D721Med (cell line): Measurements from ENCODE around the gene DNAH14.
A peak's percentile ranks its signal among the peaks of the same experiment; 100 is the strongest.

Experiments used
- DNase-seq: peaks from one replicate; pipeline ENCODE4 v3.0.0; 2011; ENCODE audit warnings: low spot score; ENCODE audit not compliant: insufficient read length
- FAIRE-seq: peaks from 2 replicates; lab custom pipeline; 2011; peaks lifted over from hg19 to GRCh38; lab: Jason Lieb, UNC
- CTCF ChIP-seq: IDR thresholded peaks from 2 replicates; pipeline ENCODE4 v1.5.1; 2012; ENCODE audit warnings: mild to moderate bottlenecking, control low read depth; ENCODE audit not compliant: insufficient read depth; ENCODE audit errors: missing control alignments

DNAH14 gene

GRCh38 chr1:224894915-224895314 lies 34.6 kb upstream of the DNAH14 start:
- DNase-seq (no peak), FAIRE-seq (no peak)
- TF ChIP-seq CTCF: peak; percentile 35

GRCh38 chr1:224896130-224896781 lies 33.2 kb upstream of the DNAH14 start:
- DNase-seq: no peak
- no peak for TF ChIP-seq CTCF
- FAIRE-seq: no peak

- TF ChIP-seq CTCF: no peak
- DNase-seq: no peak
- no peak for FAIRE-seq
Observed at GRCh38 chr1:224897529-224898327, 31.7 kb upstream of the DNAH14 start.

GRCh38 chr1:224898937-224899336 lies 30.5 kb upstream of the DNAH14 start:
- TF ChIP-seq CTCF: no peak
- FAIRE-seq (no peak), DNase-seq (no peak)

- TF ChIP-seq CTCF: no peak
- no peak for FAIRE-seq
Observed at GRCh38 chr1:224900062-224900630, 29.3 kb upstream of the DNAH14 start.

GRCh38 chr1:224901087-224901810 lies 28.2 kb upstream of the DNAH14 start:
- DNase-seq: no peak
- no peak for TF ChIP-seq CTCF
- FAIRE-seq: no peak

More at GRCh38 chr1:224900062-224900630, 29.3 kb upstream of the DNAH14 start:
- no peak for DNase-seq
